GM23248 (cell line): ENCODE measurements around the gene PWWP2A. TPM values are rescaled to one million over a fixed set of nuclear protein-coding genes. Genes with fewer than 3 reads are reported as not detected.
"Not testable (repeated sequence)": the region's sequence is repeated elsewhere in the genome, so short reads cannot be mapped to it uniquely, and the experiment has no call there.

ENCODE experiments used
- DNase-seq: peaks from one replicate; pipeline ENCODE4 v3.0.0-alpha.2; 2015
- H2AFZ ChIP-seq: fragments of 200-600 bp; sonication (generic); 2 replicates; pipeline ENCODE4 v1.6.1; 2016; ENCODE audit warnings: antibody characterized with exemption
- H3F3A ChIP-seq: fragments of 200-600 bp; sonication (generic); 2 replicates; pipeline ENCODE4 v1.6.1; 2016; ENCODE audit warnings: mild to moderate bottlenecking, antibody characterized with exemption, mixed run types; ENCODE audit not compliant: insufficient read depth
- H3K27ac ChIP-seq: fragments of 200-600 bp; sonication (generic); 2 replicates; pipeline ENCODE4 v1.5.1; 2016; ENCODE audit warnings: mild to moderate bottlenecking
- H3K27me3 ChIP-seq: fragments of 200-600 bp; sonication (generic); replicated peaks from 2 replicates; pipeline ENCODE4 v1.6.1; 2016; ENCODE audit warnings: mild to moderate bottlenecking; ENCODE audit not compliant: insufficient read depth
- H3K36me3 ChIP-seq: fragments of 200-600 bp; sonication (generic); 2 replicates; pipeline ENCODE4 v1.6.1; 2016; ENCODE audit warnings: low read depth, mild to moderate bottlenecking
- H3K4me1 ChIP-seq: fragments of 200-600 bp; sonication (generic); 2 replicates; pipeline ENCODE4 v1.6.1; 2016; ENCODE audit warnings: mild to moderate bottlenecking; ENCODE audit not compliant: insufficient read depth
- H3K4me2 ChIP-seq: fragments of 200-600 bp; sonication (generic); one replicate; pipeline ENCODE4 v1.6.1; 2016; ENCODE audit warnings: mild to moderate bottlenecking; ENCODE audit not compliant: unreplicated experiment
- H3K4me3 ChIP-seq: fragments of 200-600 bp; sonication (generic); 2 replicates; pipeline ENCODE4 v1.5.1; 2016; ENCODE audit warnings: mild to moderate bottlenecking
- H3K79me2 ChIP-seq: fragments of 200-600 bp; sonication (generic); 2 replicates; pipeline ENCODE4 v1.6.1; 2016; ENCODE audit warnings: mild to moderate bottlenecking; ENCODE audit not compliant: insufficient read depth
- H3K9ac ChIP-seq: fragments of 200-600 bp; sonication (generic); 2 replicates; pipeline ENCODE4 v1.6.1; 2016; ENCODE audit warnings: mild to moderate bottlenecking
- H3K9me2 ChIP-seq: fragments of 200-600 bp; sonication (generic); 2 replicates; pipeline ENCODE4 v1.6.1; 2016; ENCODE audit warnings: mixed run types, mild to moderate bottlenecking, moderate library complexity; ENCODE audit not compliant: insufficient read depth
- H3K9me3 ChIP-seq: fragments of 200-600 bp; sonication (generic); one replicate; pipeline ENCODE4 v1.6.1; 2017; ENCODE audit warnings: low read depth
- H4K20me1 ChIP-seq: fragments of 200-600 bp; sonication (generic); 2 replicates; pipeline ENCODE4 v1.6.0; 2016; ENCODE audit not compliant: insufficient read depth
- EZH2 ChIP-seq: fragments of 200-600 bp; sonication (generic); IDR thresholded peaks from 2 replicates; pipeline ENCODE4 v1.6.1; 2018; ENCODE audit warnings: antibody characterized with exemption, mild to moderate bottlenecking; ENCODE audit not compliant: insufficient read depth, poor library complexity, severe bottlenecking
- EZH2phosphoT487 ChIP-seq: fragments of 200-600 bp; sonication (generic); IDR thresholded peaks from 2 replicates; pipeline ENCODE4 v1.6.1; 2018; ENCODE audit warnings: antibody characterized with exemption, moderate library complexity, mild to moderate bottlenecking, low read depth; ENCODE audit not compliant: insufficient read depth
- WGBS, 2 experiments: methylation state at CpG; one replicate each; pipeline ENCODE4 v1.1.6; 2015 to 2017; ENCODE audit warnings: low lambda C conversion rate in 2 of 2, low coverage in 1 of 2; ENCODE audit errors: missing lambda C conversion rate in 2 of 2; 5-methylcytosine and 5-hydroxymethylcytosine counted together
- in situ Hi-C: fragments of 300-500 bp; cut with MboI; formaldehyde crosslinking; loops from 2 replicates; pipeline ENCODE4 v1.15.0; 2020
- polyA plus RNA-seq: library from polyadenylated mRNA; unstranded; fragments of >200 nt; fragmentation: Nextera tagmentation; extraction: Ambion mirVana; gene quantifications from 2 replicates; pipeline ENCODE4 v1.2.1, GENCODE V29; 2016
- total RNA-seq: library from RNA; depleted of rRNA; stranded (reverse); fragments of >200 nt; shearing (Covaris generic); gene quantifications from 2 replicates; pipeline ENCODE4 v1.2.3, GENCODE V29; 2014

Gene PWWP2A
- total and polyA plus RNA-seq, 2 experiments from 2014 or later, result 7.8 to 13.2 TPM

DNA sequence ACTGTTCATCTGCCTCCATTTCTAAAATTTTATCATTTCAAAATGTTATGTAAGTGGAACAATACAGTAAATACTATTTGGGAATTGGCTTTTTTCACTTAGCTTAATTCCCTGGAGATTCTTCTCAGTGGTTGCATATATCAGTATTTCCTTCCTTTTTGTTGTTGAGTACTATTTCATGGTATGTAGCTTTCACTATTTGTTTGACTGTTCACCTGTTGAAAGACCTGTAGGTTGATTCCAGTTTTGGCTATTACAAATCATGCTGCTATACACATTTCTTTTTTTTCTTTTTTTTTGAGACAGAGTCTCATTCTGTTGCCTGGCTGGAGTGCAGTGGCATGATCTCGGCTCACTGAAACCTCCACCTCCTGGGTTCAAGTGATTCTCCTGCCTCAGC is 33.0 kb upstream of the PWWP2A start:
- Histone ChIP-seq H3K27me3 (no peaks in the 10 kb centered on the region), H3K36me3 (no peaks in the 10 kb centered on the region), H3K79me2 (no peaks in the 10 kb centered on the region), H4K20me1 (no peaks in the 10 kb centered on the region), H3K9ac (no peak overlapping the region), H2AFZ (no peak overlapping the region), H3K9me2 (no peaks in the 10 kb centered on the region), H3K4me3 (no peak overlapping the region), H3K4me2 (no peak overlapping the region), H3K9me3 (no peaks in the 10 kb centered on the region), H3K27ac (no peak overlapping the region), H3K4me1 (no peaks in the 10 kb centered on the region), H3F3A (no peaks in the 10 kb centered on the region)
- 88 to 100% methylated on average over 1 of the region's 1 CpG for WGBS, 2 experiments
- TF ChIP-seq EZH2 (no peak), EZH2phosphoT487 (no peak)
- no peak for DNase-seq
- in situ Hi-C loops, result no loop called here

DNA sequence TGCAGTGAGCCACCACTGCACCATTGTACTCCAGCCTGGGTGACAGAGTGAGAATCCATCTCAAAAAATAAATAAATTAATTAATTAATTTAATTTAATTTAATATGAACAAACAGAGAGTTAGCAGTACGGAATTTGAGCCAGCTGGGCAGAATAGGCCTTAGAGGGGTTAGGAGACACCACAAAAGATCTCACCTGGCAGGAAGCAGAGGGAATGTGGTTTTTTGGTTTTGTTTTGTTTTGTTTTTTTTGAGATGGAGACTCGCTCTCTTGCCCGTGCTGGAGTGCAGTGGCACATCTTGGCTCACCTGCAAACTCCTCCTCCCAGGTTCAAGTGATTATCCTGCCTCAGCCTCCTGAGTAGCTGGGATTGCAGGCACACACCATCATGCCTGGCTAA is 31.8 kb upstream of the PWWP2A start:
- Histone ChIP-seq H3K4me2 (no peak overlapping the region), H3K27ac (no peak overlapping the region), H2AFZ (no peak overlapping the region), H3F3A (no peaks in the 10 kb centered on the region), H3K27me3 (no peaks in the 10 kb centered on the region), H3K9me2 (no peaks in the 10 kb centered on the region), H3K4me1 (0 out of 2 replicates have a peak, but pooled peaks cover 5% of the 10 kb centered on the region), H4K20me1 (no peaks in the 10 kb centered on the region), H3K36me3 (no peaks in the 10 kb centered on the region), H3K9ac (no peak overlapping the region), H3K9me3 (no peaks in the 10 kb centered on the region), H3K79me2 (no peaks in the 10 kb centered on the region), H3K4me3 (no peak overlapping the region)
- DNase-seq, result no peak
- 82 to 92% methylated on average over 3 of the region's 3 CpGs for WGBS, 2 experiments
- TF ChIP-seq EZH2, result no peak
- no peak for TF ChIP-seq EZH2phosphoT487
- in situ Hi-C loops, result no loop called here

- WGBS, 2 experiments, result 64 to 78% methylated on average over 3 of the region's 3 CpGs
- no peak overlapping the region for H3K4me3 ChIP-seq
Measured at GRCh38 chr5:160150381-160150780, 31.1 kb upstream of the PWWP2A start.

DNA sequence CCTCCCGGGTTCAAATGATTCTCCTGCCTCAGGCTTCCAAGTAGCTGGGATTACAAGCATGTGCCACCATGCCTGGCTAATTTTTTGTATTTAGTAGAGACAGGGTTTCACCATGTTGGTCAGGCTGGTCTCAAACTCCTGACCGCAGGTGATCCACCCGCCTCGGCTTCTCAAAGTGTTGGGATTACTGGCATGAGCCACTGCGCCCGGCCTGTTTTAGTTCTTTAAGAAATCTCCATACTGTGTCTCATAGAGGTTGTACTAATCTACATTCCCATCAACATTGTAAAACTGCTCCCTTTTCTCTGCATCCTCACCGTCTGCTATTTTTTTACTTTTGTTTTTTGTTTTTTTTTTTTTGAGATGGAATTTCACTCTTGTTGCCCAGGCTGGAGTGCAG is 25.2 kb upstream of the PWWP2A start:
- H3K27me3 ChIP-seq, H3K4me1 ChIP-seq, H3K4me2 ChIP-seq, DNase-seq, H3K9me3 ChIP-seq, H3F3A ChIP-seq, H2AFZ ChIP-seq, H3K9me2 ChIP-seq, in situ Hi-C loops, H3K36me3 ChIP-seq, H3K79me2 ChIP-seq, H4K20me1 ChIP-seq, H3K27ac ChIP-seq, H3K9ac ChIP-seq, H3K4me3 ChIP-seq: not testable (repeated sequence)
- 71 to 74% methylated on average over 7 of the region's 7 CpGs for WGBS, 2 experiments

More at GRCh38 chr5:160150381-160150780, 31.1 kb upstream of the PWWP2A start:
- Histone ChIP-seq H3K4me1 (0 out of 2 replicates have a peak, but pooled peaks cover 5% of the 10 kb centered on the region), H3K27ac (no peak overlapping the region), H3K27me3 (no peaks in the 10 kb centered on the region), H3K9me3 (no peaks in the 10 kb centered on the region), H2AFZ (no peak overlapping the region), H4K20me1 (no peaks in the 10 kb centered on the region), H3K79me2 (no peaks in the 10 kb centered on the region), H3F3A (no peaks in the 10 kb centered on the region), H3K4me2 (no peak overlapping the region), H3K9ac (no peak overlapping the region), H3K36me3 (no peaks in the 10 kb centered on the region), H3K9me2 (no peaks in the 10 kb centered on the region)
- in situ Hi-C loops, result no loop called here
- TF ChIP-seq EZH2 (no peak), EZH2phosphoT487 (no peak)
- no peak for DNase-seq

DNA sequence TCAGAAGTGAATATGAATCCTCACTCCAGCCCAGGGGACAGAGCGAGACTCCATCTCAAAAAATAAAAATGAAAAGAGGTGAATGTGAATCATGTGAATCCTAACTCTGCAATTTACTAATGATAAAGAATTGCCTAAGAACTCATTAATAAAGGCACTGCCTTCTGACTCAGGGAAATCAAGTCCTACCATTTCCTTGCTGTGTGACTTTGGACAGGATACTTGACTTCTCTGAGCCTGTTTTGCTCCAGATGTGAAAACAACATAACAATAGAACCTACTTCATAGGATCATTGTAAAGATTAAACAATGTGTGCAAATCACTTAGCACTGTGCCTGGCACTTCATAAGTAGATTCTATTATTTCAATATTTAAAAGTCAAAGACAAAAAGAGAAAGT is 15.1 kb upstream of the PWWP2A start:
- H3K9me2 ChIP-seq, result no peaks in the 10 kb centered on the region
- no peak overlapping the region for H3K4me2 ChIP-seq
- no peak overlapping the region for H3K9ac ChIP-seq
- in situ Hi-C loops, result no loop called here
- no peak overlapping the region for H3K4me3 ChIP-seq
- H2AFZ ChIP-seq, result peak overlapping the region; percentile 85; the same call in 1 of the 2 replicates
- no peak for DNase-seq
- H3F3A ChIP-seq, result no peaks in the 10 kb centered on the region
- 89 to 97% methylated on average over 1 of the region's 1 CpG for WGBS, 2 experiments
- H3K79me2 ChIP-seq, result no peaks in the 10 kb centered on the region
- no peaks in the 10 kb centered on the region for H4K20me1 ChIP-seq
- peaks cover 9% of the 10 kb centered on the region for H3K4me1 ChIP-seq
- TF ChIP-seq EZH2phosphoT487, result no peak
- no peak for TF ChIP-seq EZH2
- no peak overlapping the region; the same call in 1 of the 2 replicates for H3K27ac ChIP-seq
- no peaks in the 10 kb centered on the region for H3K9me3 ChIP-seq
- no peaks in the 10 kb centered on the region for H3K27me3 ChIP-seq
- H3K36me3 ChIP-seq, result no peaks in the 10 kb centered on the region
